Measurements from ENCODE around the gene C16orf90. TPM values are rescaled to one million over a fixed set of nuclear protein-coding genes. Genes with fewer than 3 reads are reported as not detected.

C16orf90 gene
- total RNA-seq, 1 donor from 2014 or later, result not detected

GRCh38 chr16:3492356-3492755 lies 2.9 kb downstream of the C16orf90 start:
- DNase-seq (ENCODE audit: extremely low spot score, unreplicated experiment), result no peak
- no peaks in the 10 kb centered on the region for H3K4me1 Mint-ChIP-seq (ENCODE audit: unreplicated experiment)
- no peak overlapping the region for H3K27ac Mint-ChIP-seq
- H3K36me3 Mint-ChIP-seq, result no peaks in the 10 kb centered on the region
- no peak overlapping the region for H3K4me3 Mint-ChIP-seq
- TF ChIP-seq, protein P1, sequence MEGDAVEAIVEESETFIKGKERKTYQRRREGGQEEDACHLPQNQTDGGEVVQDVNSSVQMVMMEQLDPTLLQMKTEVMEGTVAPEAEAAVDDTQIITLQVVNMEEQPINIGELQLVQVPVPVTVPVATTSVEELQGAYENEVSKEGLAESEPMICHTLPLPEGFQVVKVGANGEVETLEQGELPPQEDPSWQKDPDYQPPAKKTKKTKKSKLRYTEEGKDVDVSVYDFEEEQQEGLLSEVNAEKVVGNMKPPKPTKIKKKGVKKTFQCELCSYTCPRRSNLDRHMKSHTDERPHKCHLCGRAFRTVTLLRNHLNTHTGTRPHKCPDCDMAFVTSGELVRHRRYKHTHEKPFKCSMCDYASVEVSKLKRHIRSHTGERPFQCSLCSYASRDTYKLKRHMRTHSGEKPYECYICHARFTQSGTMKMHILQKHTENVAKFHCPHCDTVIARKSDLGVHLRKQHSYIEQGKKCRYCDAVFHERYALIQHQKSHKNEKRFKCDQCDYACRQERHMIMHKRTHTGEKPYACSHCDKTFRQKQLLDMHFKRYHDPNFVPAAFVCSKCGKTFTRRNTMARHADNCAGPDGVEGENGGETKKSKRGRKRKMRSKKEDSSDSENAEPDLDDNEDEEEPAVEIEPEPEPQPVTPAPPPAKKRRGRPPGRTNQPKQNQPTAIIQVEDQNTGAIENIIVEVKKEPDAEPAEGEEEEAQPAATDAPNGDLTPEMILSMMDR (conservative IDR thresholded peaks at IDR 0.05), result no peak
- H3K9me3 Mint-ChIP-seq, result no peaks in the 10 kb centered on the region
- H3K27me3 Mint-ChIP-seq, result no peaks in the 10 kb centered on the region

DNA sequence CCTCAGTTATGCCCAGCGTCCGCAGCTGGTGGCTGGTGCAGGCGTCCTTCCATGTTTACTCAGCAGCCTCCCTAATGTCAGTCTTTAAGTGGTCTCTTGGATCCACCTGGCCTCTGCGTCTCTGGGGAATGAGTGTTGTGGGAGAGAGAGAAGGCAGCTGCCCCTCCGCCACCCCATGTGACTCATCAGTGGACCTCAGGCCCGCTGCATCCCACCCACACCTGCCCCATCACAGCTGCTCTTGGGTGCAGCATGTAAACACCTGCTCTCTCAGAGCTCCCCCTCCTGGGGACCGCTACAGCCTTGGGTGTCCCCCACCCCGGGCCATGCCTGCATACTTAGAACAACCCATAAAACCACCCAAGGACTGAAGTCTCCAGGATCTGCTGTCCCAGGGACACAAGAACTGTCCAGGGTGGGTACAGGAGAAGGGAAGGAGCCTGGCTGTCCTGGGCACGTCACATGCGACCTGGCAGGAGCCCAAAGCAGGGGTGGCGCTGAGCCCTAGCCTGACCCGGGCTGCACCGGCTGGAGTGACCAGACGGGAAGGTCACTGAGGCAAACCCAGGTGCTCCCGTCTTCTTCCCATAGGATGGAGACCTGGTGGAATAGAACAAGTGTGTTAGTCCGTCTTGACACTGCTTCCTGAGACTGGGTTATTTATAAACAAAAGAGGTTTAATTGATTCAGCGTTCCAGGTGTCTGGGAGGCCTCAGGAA lies 4.2 kb downstream of the C16orf90 start:
- Mint-ChIP-seq H3K4me1 (ENCODE audit: unreplicated experiment) (no peaks in the 10 kb centered on the region), H3K27me3 (no peaks in the 10 kb centered on the region), H3K36me3 (no peaks in the 10 kb centered on the region), H3K27ac (no peak overlapping the region), H3K4me3 (no peak overlapping the region), H3K9me3 (no peaks in the 10 kb centered on the region)
- TF ChIP-seq, protein P1 (conservative IDR thresholded peaks at IDR 0.05), result no peak
- DNase-seq (ENCODE audit: extremely low spot score, unreplicated experiment), result no peak

GRCh38 chr16:3488801-3489200 lies 6.5 kb downstream of the C16orf90 start:
- H3K36me3 Mint-ChIP-seq, result peaks cover 3% of the 10 kb centered on the region
- H3K27me3 Mint-ChIP-seq, result no peaks in the 10 kb centered on the region
- no peaks in the 10 kb centered on the region for H3K4me1 Mint-ChIP-seq (ENCODE audit: unreplicated experiment)
- TF ChIP-seq, protein P1 (conservative IDR thresholded peaks at IDR 0.05), result no peak
- no peak overlapping the region for H3K27ac Mint-ChIP-seq
- H3K9me3 Mint-ChIP-seq, result no peaks in the 10 kb centered on the region
- H3K4me3 Mint-ChIP-seq, result no peak overlapping the region
- no peak for DNase-seq (ENCODE audit: extremely low spot score, unreplicated experiment)

DNA sequence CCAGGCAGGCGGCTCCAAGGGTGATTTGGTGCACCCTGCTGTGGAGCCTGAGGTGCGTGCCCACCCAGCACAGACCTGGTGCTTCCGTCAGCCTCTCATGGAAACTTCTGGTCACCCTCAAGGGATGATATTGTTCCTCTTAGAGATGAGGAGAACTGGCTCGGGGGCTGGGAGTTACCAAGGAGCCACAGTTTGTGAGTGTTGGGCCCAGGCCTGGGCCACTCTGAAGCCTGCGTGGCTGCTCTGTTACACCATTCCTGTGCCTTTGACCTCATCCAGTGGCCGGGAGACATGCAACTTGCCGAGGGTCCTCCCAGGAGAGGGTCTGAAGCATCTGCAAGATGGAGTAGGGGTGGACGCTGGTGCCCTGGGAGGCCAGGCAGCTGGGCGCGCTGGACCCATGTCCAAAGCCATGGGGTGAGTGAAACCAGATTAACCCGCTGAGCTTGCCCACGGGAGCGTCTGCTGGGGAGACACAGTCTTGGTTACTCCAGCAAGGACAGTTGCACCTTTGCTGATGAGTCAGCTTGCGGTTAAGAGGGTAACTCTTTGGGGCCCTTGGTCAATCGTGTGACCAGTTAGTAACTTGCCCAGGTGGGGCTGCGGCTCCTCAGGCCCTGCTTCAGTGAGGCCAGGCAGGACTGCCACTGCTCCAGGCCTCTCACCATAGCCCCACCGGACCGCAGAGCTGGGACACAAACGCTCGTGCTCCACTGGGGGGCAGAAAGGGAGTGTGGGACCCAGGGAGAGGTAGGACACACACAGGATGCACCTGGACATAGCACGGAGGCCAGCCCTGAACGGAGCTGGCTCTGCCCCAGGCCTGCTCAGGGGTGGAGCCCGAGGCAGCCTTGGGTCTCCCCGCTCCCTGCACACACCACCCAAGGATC lies 7.5 kb downstream of the C16orf90 start:
- DNase-seq (ENCODE audit: extremely low spot score, unreplicated experiment), result no peak
- H3K4me3 Mint-ChIP-seq, result no peak overlapping the region
- no peak overlapping the region for H3K27ac Mint-ChIP-seq
- TF ChIP-seq, protein P1 (conservative IDR thresholded peaks at IDR 0.05), result no peak
- peaks cover 14% of the 10 kb centered on the region for H3K36me3 Mint-ChIP-seq
- H3K27me3 Mint-ChIP-seq, result no peaks in the 10 kb centered on the region
- H3K4me1 Mint-ChIP-seq (ENCODE audit: unreplicated experiment), result no peaks in the 10 kb centered on the region
- H3K9me3 Mint-ChIP-seq, result no peaks in the 10 kb centered on the region

- Mint-ChIP-seq H3K9me3 (no peaks in the 10 kb centered on the region), H3K4me1 (ENCODE audit: unreplicated experiment) (no peaks in the 10 kb centered on the region), H3K27ac (no peak overlapping the region), H3K27me3 (no peaks in the 10 kb centered on the region), H3K4me3 (no peak overlapping the region), H3K36me3 (peaks cover 16% of the 10 kb centered on the region)
- TF ChIP-seq, protein P1 (conservative IDR thresholded peaks at IDR 0.05), result no peak
- DNase-seq (ENCODE audit: extremely low spot score, unreplicated experiment), result no peak
Observed at GRCh38 chr16:3486506-3487215, 8.6 kb downstream of the C16orf90 start.
